Measurements from ENCODE around the gene TMEM121.

The TMEM121 gene

GRCh38 chr14:105533391-105533790 is 7.0 kb downstream of the TMEM121 start:
- no peak overlapping the region for H3K9ac ChIP-seq (ENCODE audit: low read length)
- no peaks in the 10 kb centered on the region for H3K9me3 ChIP-seq (ENCODE audit: insufficient read depth, low read length)
- no peak overlapping the region for H3K27ac ChIP-seq (ENCODE audit: low read length)
- H3K4me1 ChIP-seq (ENCODE audit: low read length): no peaks in the 10 kb centered on the region
- H2AFZ ChIP-seq (ENCODE audit: low read depth, low read length): no peak overlapping the region
- no peak overlapping the region for H3K4me2 ChIP-seq (ENCODE audit: low read length)
- no peaks in the 10 kb centered on the region for H3K79me2 ChIP-seq (ENCODE audit: low read length)
- no peak overlapping the region for H3K4me3 ChIP-seq (ENCODE audit: low read length)
- no peaks in the 10 kb centered on the region for H3K36me3 ChIP-seq (replicated peaks; ENCODE audit: low read depth, low read length)
- H3K27me3 ChIP-seq (ENCODE audit: low read depth, low read length): peaks cover 20% of the 10 kb centered on the region
- H4K20me1 ChIP-seq (ENCODE audit: insufficient read depth, low read length): no peaks in the 10 kb centered on the region
- TF ChIP-seq CTCF (IDR thresholded peaks at IDR 0.05; ENCODE audit: low read depth, low read length) (no peak), EZH2phosphoT487 (IDR thresholded peaks at IDR 0.05; ENCODE audit: low read depth) (no peak)

- no peak overlapping the region for H2AFZ ChIP-seq (ENCODE audit: low read depth, low read length)
- no peaks in the 10 kb centered on the region for H4K20me1 ChIP-seq (ENCODE audit: insufficient read depth, low read length)
- no peaks in the 10 kb centered on the region for H3K36me3 ChIP-seq (replicated peaks; ENCODE audit: low read depth, low read length)
- H3K4me3 ChIP-seq (ENCODE audit: low read length): no peak overlapping the region
- no peak overlapping the region for H3K4me2 ChIP-seq (ENCODE audit: low read length)
- no peak overlapping the region for H3K9ac ChIP-seq (ENCODE audit: low read length)
- H3K27ac ChIP-seq (ENCODE audit: low read length): no peak overlapping the region
- no peak for TF ChIP-seq EZH2phosphoT487 (IDR thresholded peaks at IDR 0.05; ENCODE audit: low read depth)
- no peak for TF ChIP-seq CTCF (IDR thresholded peaks at IDR 0.05; ENCODE audit: low read depth, low read length)
- H3K9me3 ChIP-seq (ENCODE audit: insufficient read depth, low read length): no peaks in the 10 kb centered on the region
- peaks cover 20% of the 10 kb centered on the region for H3K27me3 ChIP-seq (ENCODE audit: low read depth, low read length)
- H3K79me2 ChIP-seq (ENCODE audit: low read length): no peaks in the 10 kb centered on the region
- H3K4me1 ChIP-seq (ENCODE audit: low read length): no peaks in the 10 kb centered on the region
These were observed 7.6 kb downstream of the TMEM121 start for GRCh38 chr14:105533811-105534498.

GRCh38 chr14:105534586-105534985 is 8.2 kb downstream of the TMEM121 start:
- TF ChIP-seq CTCF (IDR thresholded peaks at IDR 0.05; ENCODE audit: low read depth, low read length): no peak
- TF ChIP-seq EZH2phosphoT487 (IDR thresholded peaks at IDR 0.05; ENCODE audit: low read depth): no peak
- Histone ChIP-seq H3K79me2 (ENCODE audit: low read length) (no peaks in the 10 kb centered on the region), H3K4me2 (ENCODE audit: low read length) (no peak overlapping the region), H3K36me3 (replicated peaks; ENCODE audit: low read depth, low read length) (no peaks in the 10 kb centered on the region), H3K9me3 (ENCODE audit: insufficient read depth, low read length) (no peaks in the 10 kb centered on the region), H3K4me3 (ENCODE audit: low read length) (no peak overlapping the region), H2AFZ (ENCODE audit: low read depth, low read length) (no peak overlapping the region), H3K9ac (ENCODE audit: low read length) (no peak overlapping the region), H3K27me3 (ENCODE audit: low read depth, low read length) (peaks cover 20% of the 10 kb centered on the region), H3K27ac (ENCODE audit: low read length) (no peak overlapping the region), H4K20me1 (ENCODE audit: insufficient read depth, low read length) (no peaks in the 10 kb centered on the region), H3K4me1 (ENCODE audit: low read length) (no peaks in the 10 kb centered on the region)

DNA sequence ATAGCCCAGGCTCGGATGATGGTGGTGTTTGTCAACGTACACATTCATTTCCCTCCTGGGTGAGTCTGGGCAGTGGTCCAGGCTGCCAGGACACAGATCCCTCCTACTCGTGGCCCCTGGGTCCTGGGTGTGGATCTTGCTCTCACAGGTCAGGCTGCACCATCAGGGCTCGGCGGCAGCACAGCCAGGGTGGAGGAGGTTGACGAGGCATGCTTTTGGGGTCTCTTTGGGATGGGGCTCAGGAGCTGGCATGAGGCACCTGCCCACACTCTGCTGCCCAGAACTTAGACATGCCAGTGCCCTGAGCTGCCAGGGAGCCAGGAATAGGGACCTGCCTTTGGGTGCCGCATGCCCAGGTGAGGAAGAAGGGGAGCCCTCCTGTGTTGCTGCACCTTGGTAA is 9.7 kb downstream of the TMEM121 start:
- Histone ChIP-seq H3K27ac (ENCODE audit: low read length) (no peak overlapping the region), H3K4me3 (ENCODE audit: low read length) (no peak overlapping the region), H4K20me1 (ENCODE audit: insufficient read depth, low read length) (no peaks in the 10 kb centered on the region), H3K27me3 (ENCODE audit: low read depth, low read length) (peaks cover 20% of the 10 kb centered on the region), H3K36me3 (replicated peaks; ENCODE audit: low read depth, low read length) (no peaks in the 10 kb centered on the region), H2AFZ (ENCODE audit: low read depth, low read length) (no peak overlapping the region), H3K4me1 (ENCODE audit: low read length) (no peaks in the 10 kb centered on the region), H3K4me2 (ENCODE audit: low read length) (no peak overlapping the region), H3K79me2 (ENCODE audit: low read length) (no peaks in the 10 kb centered on the region), H3K9me3 (ENCODE audit: insufficient read depth, low read length) (no peaks in the 10 kb centered on the region), H3K9ac (ENCODE audit: low read length) (no peak overlapping the region)
- TF ChIP-seq EZH2phosphoT487 (IDR thresholded peaks at IDR 0.05; ENCODE audit: low read depth) (no peak), CTCF (IDR thresholded peaks at IDR 0.05; ENCODE audit: low read depth, low read length) (no peak)

Data from OCI-LY3 (cell line).